Activated naive CD8-positive, alpha-beta T cell treated with anti-CD3 and anti-CD28 coated beads, Interleukin-2, amount 50 U/mL, for 24 hours (primary cell): Measurements from ENCODE around the gene QSOX2.

Experiments used
- ATAC-seq: fragments of 150-1000 bp; cut with Tn5 transposase; one replicate; pipeline ENCODE4 v1.10.0; 2021
- DNase-seq: peaks from one replicate; pipeline ENCODE4 v3.0.0; 2021
- H3K27ac Mint-ChIP-seq: one replicate; pipeline ENCODE4 v1.8.0; 2021; ENCODE audit warnings: mild to moderate bottlenecking, mixed read lengths
- H3K27me3 Mint-ChIP-seq: one replicate; pipeline ENCODE4 v1.8.0; 2021; ENCODE audit warnings: mixed read lengths
- H3K36me3 Mint-ChIP-seq: one replicate; pipeline ENCODE4 v1.8.0; 2021; ENCODE audit warnings: low read depth, mixed read lengths
- H3K4me1 Mint-ChIP-seq: one replicate; pipeline ENCODE4 v1.8.0; 2021; ENCODE audit warnings: mixed read lengths
- H3K4me3 Mint-ChIP-seq: one replicate; pipeline ENCODE4 v1.8.0; 2021; ENCODE audit warnings: mild to moderate bottlenecking, moderate library complexity, mixed read lengths
- H3K9me3 Mint-ChIP-seq: one replicate; pipeline ENCODE4 v1.8.0; 2021; ENCODE audit warnings: mixed read lengths

The QSOX2 gene

GRCh38 chr9:136231478-136232297 lies 13.9 kb downstream of the QSOX2 start:
- Mint-ChIP-seq H3K4me3 (no peak overlapping the region), H3K27me3 (no peaks in the 10 kb centered on the region), H3K9me3 (no peaks in the 10 kb centered on the region), H3K36me3 (peaks cover 11% of the 10 kb centered on the region), H3K27ac (no peak overlapping the region), H3K4me1 (peaks cover 40% of the 10 kb centered on the region)
- DNase-seq, result no peak
- peak; percentile 35 for ATAC-seq

- H3K36me3 Mint-ChIP-seq, result peaks cover 12% of the 10 kb centered on the region
- H3K27me3 Mint-ChIP-seq, result no peaks in the 10 kb centered on the region
- H3K4me1 Mint-ChIP-seq, result peaks cover 41% of the 10 kb centered on the region
- H3K4me3 Mint-ChIP-seq, result no peak overlapping the region
- no peak for DNase-seq
- ATAC-seq, result no peak
- H3K9me3 Mint-ChIP-seq, result no peaks in the 10 kb centered on the region
- H3K27ac Mint-ChIP-seq, result no peak overlapping the region
These were observed 14.8 kb downstream of the QSOX2 start for GRCh38 chr9:136230773-136231172.

- DNase-seq (no peak), ATAC-seq (no peak)
- Mint-ChIP-seq H3K4me3 (no peak overlapping the region), H3K27me3 (no peaks in the 10 kb centered on the region), H3K36me3 (peaks cover 10% of the 10 kb centered on the region), H3K9me3 (no peaks in the 10 kb centered on the region), H3K27ac (no peak overlapping the region), H3K4me1 (peaks cover 45% of the 10 kb centered on the region)
These were observed 15.2 kb downstream of the QSOX2 start for GRCh38 chr9:136230365-136230764.

- no peak for DNase-seq
- Mint-ChIP-seq H3K27me3 (no peaks in the 10 kb centered on the region), H3K4me1 (peaks cover 47% of the 10 kb centered on the region), H3K27ac (no peak overlapping the region), H3K9me3 (no peaks in the 10 kb centered on the region), H3K4me3 (no peak overlapping the region), H3K36me3 (peaks cover 12% of the 10 kb centered on the region)
- no peak for ATAC-seq
These were observed 16.2 kb downstream of the QSOX2 start for GRCh38 chr9:136229096-136230065.

- Mint-ChIP-seq H3K36me3 (peaks cover 13% of the 10 kb centered on the region), H3K27ac (no peak overlapping the region), H3K9me3 (no peaks in the 10 kb centered on the region), H3K4me3 (no peak overlapping the region), H3K27me3 (no peaks in the 10 kb centered on the region), H3K4me1 (peaks cover 36% of the 10 kb centered on the region)
- ATAC-seq (peak; percentile 62), DNase-seq (no peak)
These were observed 17.3 kb downstream of the QSOX2 start for GRCh38 chr9:136228107-136228875.

- H3K36me3 Mint-ChIP-seq, result peaks cover 19% of the 10 kb centered on the region
- no peak overlapping the region for H3K27ac Mint-ChIP-seq
- peaks cover 22% of the 10 kb centered on the region for H3K4me1 Mint-ChIP-seq
- H3K27me3 Mint-ChIP-seq, result no peaks in the 10 kb centered on the region
- ATAC-seq, result no peak
- H3K9me3 Mint-ChIP-seq, result no peaks in the 10 kb centered on the region
- DNase-seq, result no peak
- H3K4me3 Mint-ChIP-seq, result no peak overlapping the region
These were observed 18.8 kb downstream of the QSOX2 start for GRCh38 chr9:136226680-136227407.

- ATAC-seq (peak; percentile 82), DNase-seq (peak; percentile 71)
- H3K4me1 Mint-ChIP-seq, result peaks cover 20% of the 10 kb centered on the region
- H3K36me3 Mint-ChIP-seq, result peaks cover 23% of the 10 kb centered on the region
- H3K27ac Mint-ChIP-seq, result peak overlapping the region; percentile 34
- H3K27me3 Mint-ChIP-seq, result no peaks in the 10 kb centered on the region
- no peak overlapping the region for H3K4me3 Mint-ChIP-seq
- no peaks in the 10 kb centered on the region for H3K9me3 Mint-ChIP-seq
These were observed 19.6 kb downstream of the QSOX2 start for GRCh38 chr9:136225748-136226679.

GRCh38 chr9:136225366-136225747 lies 20.3 kb downstream of the QSOX2 start:
- Mint-ChIP-seq H3K4me1 (peaks cover 20% of the 10 kb centered on the region), H3K9me3 (no peaks in the 10 kb centered on the region), H3K27me3 (no peaks in the 10 kb centered on the region), H3K36me3 (peaks cover 23% of the 10 kb centered on the region), H3K4me3 (no peak overlapping the region), H3K27ac (no peak overlapping the region)
- DNase-seq (no peak), ATAC-seq (no peak)

GRCh38 chr9:136223871-136224640 lies 21.6 kb downstream of the QSOX2 start:
- Mint-ChIP-seq H3K27ac (no peak overlapping the region), H3K4me3 (no peak overlapping the region), H3K4me1 (peaks cover 20% of the 10 kb centered on the region), H3K36me3 (peaks cover 25% of the 10 kb centered on the region), H3K27me3 (no peaks in the 10 kb centered on the region), H3K9me3 (no peaks in the 10 kb centered on the region)
- DNase-seq, result no peak
- ATAC-seq, result no peak

- H3K9me3 Mint-ChIP-seq, result no peaks in the 10 kb centered on the region
- no peak overlapping the region for H3K27ac Mint-ChIP-seq
- peaks cover 28% of the 10 kb centered on the region for H3K36me3 Mint-ChIP-seq
- peaks cover 11% of the 10 kb centered on the region for H3K4me1 Mint-ChIP-seq
- H3K27me3 Mint-ChIP-seq, result no peaks in the 10 kb centered on the region
- no peak overlapping the region for H3K4me3 Mint-ChIP-seq
- no peak for DNase-seq
- no peak for ATAC-seq
These were observed 22.7 kb downstream of the QSOX2 start for GRCh38 chr9:136222906-136223285.

- Mint-ChIP-seq H3K9me3 (no peaks in the 10 kb centered on the region), H3K4me1 (peaks cover 9% of the 10 kb centered on the region), H3K36me3 (peaks cover 28% of the 10 kb centered on the region), H3K27me3 (no peaks in the 10 kb centered on the region), H3K27ac (no peak overlapping the region), H3K4me3 (no peak overlapping the region)
- ATAC-seq, result no peak
- no peak for DNase-seq
These were observed 23.3 kb downstream of the QSOX2 start for GRCh38 chr9:136222166-136222905.
